ENCODE results near the gene TPCN1. TPM values are rescaled to one million over a fixed set of nuclear protein-coding genes. Genes with fewer than 3 reads are reported as not detected.

TPCN1 gene
- total RNA-seq, 1 experiment from 2014 or later: 29.7 TPM

GRCh38 chr12:113329022-113329790 lies 107.9 kb downstream of the TPCN1 start:
- ATAC-seq (no peak), DNase-seq (ENCODE audit: low read depth, low spot score) (no peak)
- intact Hi-C loops (cut with micrococcal nuclease): no loop called here
- Histone ChIP-seq H3K4me3 (replicated peaks in 1 of 2; ENCODE audit: low read depth in 1 of 2, low read length in 2 of 2) (no peak overlapping the region), H4K20me1 (ENCODE audit: insufficient read depth) (no peaks in the 10 kb centered on the region), H2AFZ (ENCODE audit: low read depth, low read length, poor library complexity, severe bottlenecking) (no peak overlapping the region), H3K36me3 (ENCODE audit: control insufficient read depth in 1 of 2, insufficient read depth in 2 of 2, low read length in 2 of 2) (peaks cover 0 to 11% of the 10 kb centered on the region in 2 experiments; a peak in 2 of 4 replicates), H3K27ac (ENCODE audit: low read depth, low read length) (no peak overlapping the region), H3K4me1 (ENCODE audit: control insufficient read depth in 1 of 2, insufficient read depth in 2 of 2, low read length in 2 of 2) (peaks cover 4 to 11% of the 10 kb centered on the region in 2 experiments; a peak in 3 of 4 replicates), H3K27me3 (ENCODE audit: insufficient read depth, low read length) (no peaks in the 10 kb centered on the region), H3K9me3 (ENCODE audit: control insufficient read depth in 1 of 2, insufficient read depth in 1 of 2, low read depth in 1 of 2, low read length in 2 of 2) (no peaks in the 10 kb centered on the region), H3K79me2 (ENCODE audit: insufficient read depth, low read length) (peaks cover 15% of the 10 kb centered on the region), H3K9ac (ENCODE audit: low read length) (no peak overlapping the region), H3K4me2 (ENCODE audit: low read length) (no peak overlapping the region), H3K9me2 (ENCODE audit: insufficient read depth) (no peaks in the 10 kb centered on the region)
- ChIA-PET POLR2A (no interaction called here), RAD21 (ENCODE audit: low non-redundant PET in 1 of 2, low total read pairs in 2 of 2, uncharacterized antibody in 2 of 2, unreplicated experiment in 2 of 2) (no interaction called here), CTCF (no interaction called here)
- TF ChIP-seq EGR1 (IDR thresholded peaks at IDR 0.05; ENCODE audit: low read depth) (no peak), POLR2AphosphoS5 (IDR thresholded peaks at IDR 0.05; ENCODE audit: low read depth, low read length) (no peak), ZNF274 (IDR thresholded peaks at IDR 0.05; ENCODE audit: low read depth, low read length) (no peak), MAX (IDR thresholded peaks at IDR 0.05) (no peak), TCF7L2 (IDR thresholded peaks at IDR 0.05; ENCODE audit: borderline replicate concordance, extremely low read depth, insufficient read depth, insufficient read length) (no peak)
- no TSS peak for BruUV-seq (replicated peaks)

GRCh38 chr12:113329791-113330417 lies 108.6 kb downstream of the TPCN1 start:
- BruUV-seq (replicated peaks): no TSS peak
- Histone ChIP-seq H3K4me1 (ENCODE audit: control insufficient read depth in 1 of 2, insufficient read depth in 2 of 2, low read length in 2 of 2) (peaks cover 4 to 11% of the 10 kb centered on the region in 2 experiments; a peak in 3 of 4 replicates), H3K4me2 (ENCODE audit: low read length) (no peak overlapping the region), H3K27ac (ENCODE audit: low read depth, low read length) (no peak overlapping the region), H3K79me2 (ENCODE audit: insufficient read depth, low read length) (peaks cover 21% of the 10 kb centered on the region), H3K36me3 (ENCODE audit: control insufficient read depth in 1 of 2, insufficient read depth in 2 of 2, low read length in 2 of 2) (peaks cover 0 to 11% of the 10 kb centered on the region in 2 experiments; a peak in 2 of 4 replicates), H4K20me1 (ENCODE audit: insufficient read depth) (no peaks in the 10 kb centered on the region), H3K9me3 (ENCODE audit: control insufficient read depth in 1 of 2, insufficient read depth in 1 of 2, low read depth in 1 of 2, low read length in 2 of 2) (no peaks in the 10 kb centered on the region), H3K9ac (ENCODE audit: low read length) (no peak overlapping the region), H3K27me3 (ENCODE audit: insufficient read depth, low read length) (no peaks in the 10 kb centered on the region), H2AFZ (ENCODE audit: low read depth, low read length, poor library complexity, severe bottlenecking) (no peak overlapping the region), H3K9me2 (ENCODE audit: insufficient read depth) (no peaks in the 10 kb centered on the region), H3K4me3 (replicated peaks in 1 of 2; ENCODE audit: low read depth in 1 of 2, low read length in 2 of 2) (no peak overlapping the region)
- TF ChIP-seq TCF7L2 (IDR thresholded peaks at IDR 0.05; ENCODE audit: borderline replicate concordance, extremely low read depth, insufficient read depth, insufficient read length) (no peak), ZNF274 (IDR thresholded peaks at IDR 0.05; ENCODE audit: low read depth, low read length) (no peak), YY1 (IDR thresholded peaks at IDR 0.05; ENCODE audit: extremely low read depth, insufficient replicate concordance, low read depth, low read length) (no peak), POLR2AphosphoS5 (IDR thresholded peaks at IDR 0.05; ENCODE audit: low read depth, low read length) (no peak), JUND (IDR thresholded peaks at IDR 0.05) (no peak), CEBPB (IDR thresholded peaks at IDR 0.05; ENCODE audit: low read depth) (no peak), POLR2A (IDR thresholded peaks at IDR 0.05; ENCODE audit: borderline replicate concordance, extremely low read depth, insufficient read depth, insufficient read length) (no peak), REST (IDR thresholded peaks at IDR 0.05; ENCODE audit: low read depth) (no peak)
- ATAC-seq (no peak), DNase-seq (ENCODE audit: low read depth, low spot score) (no peak)
- POLR2A ChIA-PET: no interaction called here
- intact Hi-C loops (cut with micrococcal nuclease): loop anchor here (10.0 kb wide), 1 partner anchor 135 kb away; no protein-coding TSS in a partner anchor
- CTCF ChIA-PET: no interaction called here
- RAD21 ChIA-PET (ENCODE audit: low non-redundant PET in 1 of 2, low total read pairs in 2 of 2, uncharacterized antibody in 2 of 2, unreplicated experiment in 2 of 2): no interaction called here

Data from HCT116 (cell line).